CD4-positive, alpha-beta T cell treated with Interleukin-12 subunit alpha and Interleukin-12 subunit beta, for 1 hour (primary cell): ENCODE data around the gene SGPP2.
A peak's percentile ranks its signal among the peaks of the same experiment; 100 is the strongest.
"Not testable (repeated sequence)": the region's sequence is repeated elsewhere in the genome, so short reads cannot be mapped to it uniquely, and the experiment has no call there.

Experiments
- DNase-seq: peaks from one replicate; pipeline ENCODE4 v3.0.0-alpha.2; 2020

The SGPP2 gene

GRCh38 chr2:222424276-222424728, at the start of gene SGPP2:
SGPP2 (plus strand) TSS chr2:222424543; CDS start chr2:222424603, 60 bp downstream.
- DNase-seq: peak; percentile 38

- DNase-seq: no peak
These were observed 48.5 kb upstream of the SGPP2 start for GRCh38 chr2:222375798-222376197.

- no peak for DNase-seq
These were observed 43.9 kb upstream of the SGPP2 start for GRCh38 chr2:222380456-222380855.

GRCh38 chr2:222381566-222381965, 42.8 kb upstream of the SGPP2 start:
- no peak for DNase-seq

- no peak for DNase-seq
These were observed 41.1 kb upstream of the SGPP2 start for GRCh38 chr2:222383255-222383654.

GRCh38 chr2:222391743-222392285, 32.5 kb upstream of the SGPP2 start:
- DNase-seq: no peak

GRCh38 chr2:222393733-222394267, 30.5 kb upstream of the SGPP2 start:
- no peak for DNase-seq

GRCh38 chr2:222398446-222398885, 25.9 kb upstream of the SGPP2 start:
- no peak for DNase-seq

- DNase-seq: no peak
These were observed 25.1 kb upstream of the SGPP2 start for GRCh38 chr2:222399038-222399783.

GRCh38 chr2:222404151-222404905, 20.0 kb upstream of the SGPP2 start:
- no peak for DNase-seq

- DNase-seq: no peak
These were observed 15.7 kb upstream of the SGPP2 start for GRCh38 chr2:222408684-222409083.

GRCh38 chr2:222410534-222410933, 13.8 kb upstream of the SGPP2 start:
- no peak for DNase-seq

GRCh38 chr2:222412334-222412733, 12.0 kb upstream of the SGPP2 start:
- DNase-seq: not testable (repeated sequence)

- no peak for DNase-seq
These were observed 10.9 kb upstream of the SGPP2 start for GRCh38 chr2:222413295-222413911.

- no peak for DNase-seq
These were observed 5.6 kb upstream of the SGPP2 start for GRCh38 chr2:222418739-222419138.

- DNase-seq: no peak
These were observed 3.8 kb upstream of the SGPP2 start for GRCh38 chr2:222420508-222420907.

- DNase-seq: no peak
These were observed 2.7 kb upstream of the SGPP2 start for GRCh38 chr2:222421626-222422025.

GRCh38 chr2:222423186-222423585, 1.2 kb upstream of the SGPP2 start:
- no peak for DNase-seq

GRCh38 chr2:222423632-222424275, 589 bp upstream of the SGPP2 start:
- peak; percentile 71 for DNase-seq

GRCh38 chr2:222424729-222425671, 657 bp downstream of the SGPP2 start:
- peak; percentile 45 for DNase-seq

GRCh38 chr2:222427646-222428301, 3.4 kb downstream of the SGPP2 start:
- DNase-seq: peak; percentile 16
